HepG2 (cell line): ENCODE data around the gene COMMD1. TPM values are rescaled to one million over a fixed set of nuclear protein-coding genes. Genes with fewer than 3 reads are reported as not detected.

ENCODE experiments used
- ARID3A ChIP-seq: IDR thresholded peaks from 2 replicates; pipeline ENCODE4 v1.6.1; 2012; ENCODE audit warnings: low read depth, low read length, improper control_type of control experiment
- ARID5B ChIP-seq: IDR thresholded peaks from 2 replicates; pipeline ENCODE4 v1.4.0; 2020; ENCODE audit warnings: mild to moderate bottlenecking, missing genetic modification reagents
- CHD4 ChIP-seq: fragments of 200-600 bp; sonication (generic); IDR thresholded peaks from 2 replicates; pipeline ENCODE4 v1.7.0; 2017; ENCODE audit warnings: mild to moderate bottlenecking, low read length, borderline replicate concordance
- ESRRA ChIP-seq: sonication (generic); formaldehyde crosslinking; IDR thresholded peaks from 2 replicates; pipeline ENCODE4 v1.5.1; 2020; ENCODE audit warnings: mild to moderate bottlenecking, low read depth, missing genetic modification reagents
- FOXA3 ChIP-seq: IDR thresholded peaks from 2 replicates; pipeline ENCODE4 v1.6.1; 2016; ENCODE audit warnings: missing genetic modification reagents, missing compliant biosample characterization
- HNF4G ChIP-seq, 2 experiments: sonication (generic) in 1 of 2; formaldehyde crosslinking in 1 of 2; IDR thresholded peaks; 2 replicates each; pipeline versions ENCODE4 v1.4.0 to v1.6.1; 2011 to 2020; ENCODE audit warnings: borderline replicate concordance in 2 of 2, low read depth in 2 of 2, mild to moderate bottlenecking in 2 of 2, low read length in 1 of 2, missing genetic modification reagents in 1 of 2, moderate library complexity in 1 of 2
- ISL2 ChIP-seq: sonication (generic); formaldehyde crosslinking; IDR thresholded peaks from 2 replicates; pipeline ENCODE4 v1.5.0; 2020; ENCODE audit warnings: missing genetic modification reagents
- KAT8 ChIP-seq: IDR thresholded peaks from 2 replicates; pipeline ENCODE4 v1.6.1; 2016; ENCODE audit warnings: missing genetic modification reagents, missing compliant biosample characterization
- MAF1 ChIP-seq: sonication (generic); formaldehyde crosslinking; IDR thresholded peaks from 2 replicates; pipeline ENCODE4 v1.5.0; 2020; ENCODE audit warnings: missing genetic modification reagents, borderline replicate concordance
- NFYC ChIP-seq: IDR thresholded peaks from 2 replicates; pipeline ENCODE4 v1.6.1; 2016; ENCODE audit warnings: missing genetic modification reagents, missing compliant biosample characterization
- TFE3 ChIP-seq: IDR thresholded peaks from 2 replicates; pipeline ENCODE4 v1.6.1; 2016
- ZBTB14 ChIP-seq: sonication (generic); formaldehyde crosslinking; IDR thresholded peaks from 2 replicates; pipeline ENCODE4 v1.4.0; 2020; ENCODE audit warnings: missing genetic modification reagents
- ZBTB43 ChIP-seq: sonication (generic); formaldehyde crosslinking; conservative IDR thresholded peaks from 2 replicates; pipeline ENCODE4 v1.4.0; 2020; ENCODE audit warnings: missing genetic modification reagents
- ZFP90 ChIP-seq: sonication (generic); formaldehyde crosslinking; IDR thresholded peaks from 2 replicates; pipeline ENCODE4 v1.8.0; 2022; ENCODE audit warnings: missing genetic modification reagents, mild to moderate bottlenecking, inconsistent platforms, borderline replicate concordance
- ZNF224 ChIP-seq: sonication (generic); formaldehyde crosslinking; IDR thresholded peaks from 2 replicates; pipeline ENCODE4 v1.5.0; 2020; ENCODE audit warnings: mild to moderate bottlenecking, missing genetic modification reagents
- ZNF644 ChIP-seq: IDR thresholded peaks from 2 replicates; pipeline ENCODE4 v1.6.1; 2016; ENCODE audit warnings: low read depth
- polyA plus RNA-seq, 8 experiments: library from polyadenylated mRNA; depleted of rRNA in 3 of 8; stranded (reverse) in 7 of 8; unstranded in 1 of 8; fragments of >200 nt; fragmentation: Illumina TruSeq in 4 of 8; extraction: Trizol in 4 of 8; gene quantifications; 2 replicates each; pipeline versions ENCODE4 v1.2.1 to v1.2.3, GENCODE V29; 2011 to 2016; ENCODE audit warnings: low read depth in 4 of 8, missing spikeins in 1 of 8, mixed read lengths in 1 of 8; ENCODE audit not compliant: insufficient read depth in 1 of 8
- total RNA-seq, 5 experiments: library from RNA; depleted of rRNA; stranded (reverse); fragments of >200 nt; fragmentation: Illumina TruSeq; extraction: Trizol; gene quantifications; 2 replicates each; pipeline ENCODE4 v1.2.3, GENCODE V29; 2016; ENCODE audit warnings: low read depth in 1 of 5

COMMD1 gene
- total and polyA plus RNA-seq, 2 of the 13 experiments (the other 11 are each of a cell fraction or from before 2014, with no cell fraction given): 25.7 to 105 TPM

- TF ChIP-seq ARID5B (CRISPR knock-in tag) (peak; percentile 56), FOXA3 (peak; percentile 51), KAT8 (CRISPR knock-in tag) (0 out of 2 replicates have a peak, but pooled peaks have one; percentile 35), NFYC (peak; percentile 50), MAF1 (CRISPR knock-in tag) (0 out of 2 replicates have a peak, but pooled peaks have one; percentile 34), ZFP90 (CRISPR knock-in tag) (0 out of 2 replicates have a peak, but pooled peaks have one; percentile 29), ESRRA (no peak), ISL2 (peak; percentile 60; the same call in 1 of the 2 replicates), HNF4G (IDR thresholded peaks at IDR 0.05; ENCODE audit: borderline replicate concordance, low read depth, low read length) (0 out of 2 replicates have a peak, but pooled peaks have one; percentile 31), HNF4G (CRISPR knock-in tag; IDR thresholded peaks at IDR 0.05; ENCODE audit: borderline replicate concordance, low read depth) (no peak), TFE3 (0 out of 2 replicates have a peak, but pooled peaks have one; percentile 12), ZNF224 (CRISPR knock-in tag) (no peak), ARID3A (peak; percentile 24; the same call in 1 of the 2 replicates), ZNF644 (CRISPR knock-in tag) (0 out of 2 replicates have a peak, but pooled peaks have one; percentile 25), ZBTB14 (CRISPR knock-in tag) (no peak), CHD4 (peak; percentile 50; the same call in 1 of the 2 replicates), ZBTB43 (CRISPR knock-in tag) (peak; percentile 80)
Measured at GRCh38 chr2:61959381-61960293, 54.2 kb downstream of the COMMD1 start (continued).
